ENCODE results near the gene SAE1. TPM values are rescaled to one million over a fixed set of nuclear protein-coding genes. Genes with fewer than 3 reads are reported as not detected.
A peak's percentile ranks its signal among the peaks of the same experiment; 100 is the strongest.

SAE1 gene
- total and polyA plus RNA-seq, 10 of the 15 experiments (the other 5 are each of a cell fraction or from before 2014, with no cell fraction given): 62.0 to 246 (median 148) TPM

GRCh38 chr19:47243776-47244547 lies 113.3 kb downstream of the SAE1 start (continued):
- peak; percentile 55 for TF ChIP-seq YY1 (IDR thresholded peaks at IDR 0.05; ENCODE audit: low read depth, low read length)
- no peak; the same call in 1 of the 2 replicates for TF ChIP-seq ZNF687 (IDR thresholded peaks at IDR 0.05)
- TF ChIP-seq SPI1 (IDR thresholded peaks at IDR 0.05; ENCODE audit: borderline replicate concordance, insufficient read depth, low read depth, low read length): 0 out of 2 replicates have a peak, but pooled peaks have one; percentile 1
- no peak for TF ChIP-seq EZH2 (IDR thresholded peaks at IDR 0.05; ENCODE audit: borderline replicate concordance, control insufficient read depth, low read depth, low read length)
- no peak for TF ChIP-seq MXI1 (IDR thresholded peaks at IDR 0.05; ENCODE audit: low read depth, low read length)
- TF ChIP-seq RELA (IDR thresholded peaks at IDR 0.05; ENCODE audit: borderline replicate concordance, partially characterized antibody): peak; percentile 20
- no peak; a peak in 1 of 4 replicates for TF ChIP-seq EP300 (IDR thresholded peaks at IDR 0.05; ENCODE audit: borderline replicate concordance in 1 of 2, control insufficient read depth in 1 of 2, low read depth in 2 of 2, low read length in 2 of 2)
- 0 out of 2 replicates have a peak, but pooled peaks have one; percentile 5 for TF ChIP-seq PKNOX1 (IDR thresholded peaks at IDR 0.05)
- TF ChIP-seq SUZ12 (IDR thresholded peaks at IDR 0.05; ENCODE audit: unreplicated experiment): no peak
- no peak for TF ChIP-seq NFYB (IDR thresholded peaks at IDR 0.05; ENCODE audit: insufficient read depth, low read depth, low read length)
- TF ChIP-seq SIX5 (IDR thresholded peaks at IDR 0.05; ENCODE audit: low read depth, low read length, severe bottlenecking): no peak
- peak; percentile 38 for TF ChIP-seq RUNX3 (IDR thresholded peaks at IDR 0.05; ENCODE audit: low read length)
- TF ChIP-seq RBBP5 (conservative IDR thresholded peaks at IDR 0.05): no peak
- TF ChIP-seq BCLAF1 (IDR thresholded peaks at IDR 0.05): no peak
- no peak for TF ChIP-seq SMAD5 (IDR thresholded peaks at IDR 0.05; ENCODE audit: low read depth)
- peak; percentile 65; the same call in 1 of the 2 replicates for TF ChIP-seq CBX5 (IDR thresholded peaks at IDR 0.05; ENCODE audit: low read depth)
- no peak for TF ChIP-seq ZSCAN29 (IDR thresholded peaks at IDR 0.05)
- no peak for TF ChIP-seq NRF1 (conservative IDR thresholded peaks at IDR 0.05; ENCODE audit: low read depth, low read length)
- 0 out of 2 replicates have a peak, but pooled peaks have one; percentile 26 for TF ChIP-seq TCF12 (IDR thresholded peaks at IDR 0.05; ENCODE audit: low read depth, low read length)
- TF ChIP-seq MTA2 (IDR thresholded peaks at IDR 0.05; ENCODE audit: low read depth): no peak
- peak; percentile 89 for TF ChIP-seq SMC3 (IDR thresholded peaks at IDR 0.05; ENCODE audit: borderline replicate concordance, low read length)
- TF ChIP-seq SREBF2 (IDR thresholded peaks at IDR 0.05; ENCODE audit: low read length): no peak

Data from GM12878 (cell line).